ENCODE measurements around the gene CBFB.

Gene CBFB

DNA sequence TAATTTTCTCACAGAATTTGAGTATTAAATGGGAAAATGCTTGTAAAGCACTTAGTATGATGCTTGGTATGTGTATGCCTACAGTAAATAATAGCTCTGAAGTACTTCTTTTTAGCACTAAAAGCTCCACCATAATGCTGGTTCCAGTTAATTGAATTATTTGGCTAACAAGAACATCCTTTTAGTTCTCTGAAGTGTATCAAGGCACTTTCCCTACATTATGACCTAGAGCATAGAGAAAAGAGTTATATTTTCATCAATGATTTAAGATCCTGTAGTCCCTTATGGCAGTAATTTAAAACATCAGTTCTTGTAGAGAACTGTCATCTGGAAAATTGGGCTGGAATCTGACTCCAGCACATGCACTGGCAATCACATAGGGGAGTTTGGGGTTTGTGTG lies 58.9 kb downstream of the CBFB start:
- Histone ChIP-seq H3K79me2 (ENCODE audit: insufficient read depth, low read length) (no peaks in the 10 kb centered on the region), H4K20me1 (ENCODE audit: insufficient read depth, low read length) (no peaks in the 10 kb centered on the region), H3K4me2 (ENCODE audit: low read length) (no peak overlapping the region), H3K4me3 (ENCODE audit: low read depth, low read length, poor library complexity, severe bottlenecking) (no peak overlapping the region), H3K9me3 (ENCODE audit: low read length) (no peaks in the 10 kb centered on the region), H3K4me1 (ENCODE audit: insufficient read depth, low read length, severe bottlenecking) (peaks cover 11% of the 10 kb centered on the region), H2AFZ (ENCODE audit: low read length) (no peak overlapping the region), H3K36me3 (ENCODE audit: insufficient read depth, low read length) (peaks cover 16% of the 10 kb centered on the region), H3K9ac (ENCODE audit: low read length) (no peak overlapping the region), H3K9me2 (ENCODE audit: low read depth, low read length) (no peaks in the 10 kb centered on the region), H3K27ac (ENCODE audit: low read depth, low read length, poor library complexity, severe bottlenecking) (no peak overlapping the region), H3F3A (ENCODE audit: insufficient read depth, low read length) (no peaks in the 10 kb centered on the region), H3K27me3 (ENCODE audit: insufficient read depth, low read length) (no peaks in the 10 kb centered on the region)
- TF ChIP-seq, protein P1, sequence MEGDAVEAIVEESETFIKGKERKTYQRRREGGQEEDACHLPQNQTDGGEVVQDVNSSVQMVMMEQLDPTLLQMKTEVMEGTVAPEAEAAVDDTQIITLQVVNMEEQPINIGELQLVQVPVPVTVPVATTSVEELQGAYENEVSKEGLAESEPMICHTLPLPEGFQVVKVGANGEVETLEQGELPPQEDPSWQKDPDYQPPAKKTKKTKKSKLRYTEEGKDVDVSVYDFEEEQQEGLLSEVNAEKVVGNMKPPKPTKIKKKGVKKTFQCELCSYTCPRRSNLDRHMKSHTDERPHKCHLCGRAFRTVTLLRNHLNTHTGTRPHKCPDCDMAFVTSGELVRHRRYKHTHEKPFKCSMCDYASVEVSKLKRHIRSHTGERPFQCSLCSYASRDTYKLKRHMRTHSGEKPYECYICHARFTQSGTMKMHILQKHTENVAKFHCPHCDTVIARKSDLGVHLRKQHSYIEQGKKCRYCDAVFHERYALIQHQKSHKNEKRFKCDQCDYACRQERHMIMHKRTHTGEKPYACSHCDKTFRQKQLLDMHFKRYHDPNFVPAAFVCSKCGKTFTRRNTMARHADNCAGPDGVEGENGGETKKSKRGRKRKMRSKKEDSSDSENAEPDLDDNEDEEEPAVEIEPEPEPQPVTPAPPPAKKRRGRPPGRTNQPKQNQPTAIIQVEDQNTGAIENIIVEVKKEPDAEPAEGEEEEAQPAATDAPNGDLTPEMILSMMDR (IDR thresholded peaks at IDR 0.05; ENCODE audit: low read length), result no peak
- no peak for TF ChIP-seq EZH2 (IDR thresholded peaks at IDR 0.05; ENCODE audit: borderline replicate concordance, low read length)

- no peaks in the 10 kb centered on the region for H3K27me3 ChIP-seq (ENCODE audit: insufficient read depth, low read length)
- no peaks in the 10 kb centered on the region for H3F3A ChIP-seq (ENCODE audit: insufficient read depth, low read length)
- H3K9ac ChIP-seq (ENCODE audit: low read length), result no peak overlapping the region
- H3K27ac ChIP-seq (ENCODE audit: low read depth, low read length, poor library complexity, severe bottlenecking), result no peak overlapping the region
- no peaks in the 10 kb centered on the region for H3K79me2 ChIP-seq (ENCODE audit: insufficient read depth, low read length)
- peaks cover 11% of the 10 kb centered on the region for H3K4me1 ChIP-seq (ENCODE audit: insufficient read depth, low read length, severe bottlenecking)
- H3K9me3 ChIP-seq (ENCODE audit: low read length), result no peaks in the 10 kb centered on the region
- H4K20me1 ChIP-seq (ENCODE audit: insufficient read depth, low read length), result no peaks in the 10 kb centered on the region
- H2AFZ ChIP-seq (ENCODE audit: low read length), result no peak overlapping the region
- no peak overlapping the region for H3K4me2 ChIP-seq (ENCODE audit: low read length)
- no peak overlapping the region for H3K4me3 ChIP-seq (ENCODE audit: low read depth, low read length, poor library complexity, severe bottlenecking)
- no peaks in the 10 kb centered on the region for H3K9me2 ChIP-seq (ENCODE audit: low read depth, low read length)
- peaks cover 18% of the 10 kb centered on the region for H3K36me3 ChIP-seq (ENCODE audit: insufficient read depth, low read length)
- TF ChIP-seq, protein P1 (IDR thresholded peaks at IDR 0.05; ENCODE audit: low read length), result no peak
- no peak for TF ChIP-seq EZH2 (IDR thresholded peaks at IDR 0.05; ENCODE audit: borderline replicate concordance, low read length)
Observed at GRCh38 chr16:67088551-67088950, 59.6 kb downstream of the CBFB start.

DNA sequence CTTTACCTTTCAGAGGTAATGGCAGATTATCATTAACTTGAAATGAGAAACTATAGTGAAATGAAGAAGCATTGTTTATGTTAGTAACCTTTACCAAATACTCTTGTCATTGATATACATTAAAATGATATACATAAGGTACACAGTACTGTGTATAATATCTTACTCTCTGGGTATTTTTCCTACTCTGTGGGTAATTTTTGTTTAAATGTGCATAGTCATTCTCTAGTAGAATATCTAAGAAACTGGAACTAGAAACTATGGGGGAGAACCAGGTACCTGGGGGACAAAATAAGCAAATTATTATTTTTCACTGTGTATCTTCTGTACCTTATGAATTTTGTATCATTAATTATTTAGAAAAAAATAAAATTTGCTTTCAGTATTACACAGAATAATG lies 60.2 kb downstream of the CBFB start:
- TF ChIP-seq, protein P1 (IDR thresholded peaks at IDR 0.05; ENCODE audit: low read length), result no peak
- TF ChIP-seq EZH2 (IDR thresholded peaks at IDR 0.05; ENCODE audit: borderline replicate concordance, low read length), result no peak
- H3K79me2 ChIP-seq (ENCODE audit: insufficient read depth, low read length), result no peaks in the 10 kb centered on the region
- no peak overlapping the region for H3K4me2 ChIP-seq (ENCODE audit: low read length)

More for the DNA sequence above, 60.2 kb downstream of the CBFB start:
- H3F3A ChIP-seq (ENCODE audit: insufficient read depth, low read length), result no peaks in the 10 kb centered on the region
- H4K20me1 ChIP-seq (ENCODE audit: insufficient read depth, low read length), result no peaks in the 10 kb centered on the region
- no peaks in the 10 kb centered on the region for H3K9me3 ChIP-seq (ENCODE audit: low read length)
- no peak overlapping the region for H3K9ac ChIP-seq (ENCODE audit: low read length)
- H3K4me1 ChIP-seq (ENCODE audit: insufficient read depth, low read length, severe bottlenecking), result peaks cover 6% of the 10 kb centered on the region
- no peak overlapping the region for H3K27ac ChIP-seq (ENCODE audit: low read depth, low read length, poor library complexity, severe bottlenecking)
- H3K27me3 ChIP-seq (ENCODE audit: insufficient read depth, low read length), result no peaks in the 10 kb centered on the region
- H2AFZ ChIP-seq (ENCODE audit: low read length), result no peak overlapping the region
- no peaks in the 10 kb centered on the region for H3K9me2 ChIP-seq (ENCODE audit: low read depth, low read length)
- H3K36me3 ChIP-seq (ENCODE audit: insufficient read depth, low read length), result peaks cover 20% of the 10 kb centered on the region
- no peak overlapping the region for H3K4me3 ChIP-seq (ENCODE audit: low read depth, low read length, poor library complexity, severe bottlenecking)

Measured in OCI-LY1 (cell line).